ENCODE results near the gene ZFYVE28. TPM values are rescaled to one million over a fixed set of nuclear protein-coding genes. Genes with fewer than 3 reads are reported as not detected.

ZFYVE28 gene
- total and polyA plus RNA-seq, 10 of the 15 experiments (the other 5 are each of a cell fraction or from before 2014, with no cell fraction given): 0.06 to 1.9 (median 0.22) TPM; not detected in 1

DNA sequence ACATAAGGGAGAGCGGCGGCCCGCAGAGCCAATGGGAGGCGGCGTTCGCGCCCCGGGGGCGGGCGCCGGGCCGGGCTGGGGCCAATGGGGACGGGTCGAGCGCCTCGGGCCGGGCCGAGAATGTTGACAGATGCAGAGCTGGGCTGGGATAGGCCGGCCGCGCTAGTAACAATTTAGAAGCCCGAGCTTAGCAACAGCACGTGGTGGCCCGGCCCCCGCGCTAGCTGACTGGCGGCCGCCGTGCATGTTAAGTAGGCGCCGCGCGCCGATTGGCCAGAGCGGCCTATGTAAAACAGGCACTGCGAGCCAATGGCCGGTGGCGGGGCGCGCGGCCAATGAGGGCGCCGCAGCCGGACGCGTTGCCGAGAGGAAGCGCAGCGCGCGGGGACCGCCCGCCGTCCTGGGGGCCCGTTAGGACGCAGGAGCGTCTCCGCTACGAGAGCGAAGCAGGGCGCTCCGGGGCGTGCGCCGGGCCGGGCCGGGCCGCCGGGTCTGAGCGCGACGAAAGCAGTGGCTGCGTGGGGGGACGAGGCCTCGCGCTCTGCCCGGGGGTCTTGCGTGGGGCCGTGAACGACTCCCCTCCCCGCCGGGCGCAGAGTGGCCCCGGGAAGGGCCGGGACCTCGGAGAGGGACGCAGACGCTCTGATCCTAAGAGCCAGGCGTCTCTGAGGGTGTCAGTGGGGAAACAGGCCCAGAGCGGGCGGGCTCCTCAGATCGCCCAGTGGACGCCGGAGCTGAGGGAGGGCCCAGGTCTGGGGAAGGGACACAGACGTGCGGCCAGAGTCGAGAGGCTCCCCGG is 156.1 kb downstream of the ZFYVE28 start (continued):
- TF ChIP-seq, protein P1, sequence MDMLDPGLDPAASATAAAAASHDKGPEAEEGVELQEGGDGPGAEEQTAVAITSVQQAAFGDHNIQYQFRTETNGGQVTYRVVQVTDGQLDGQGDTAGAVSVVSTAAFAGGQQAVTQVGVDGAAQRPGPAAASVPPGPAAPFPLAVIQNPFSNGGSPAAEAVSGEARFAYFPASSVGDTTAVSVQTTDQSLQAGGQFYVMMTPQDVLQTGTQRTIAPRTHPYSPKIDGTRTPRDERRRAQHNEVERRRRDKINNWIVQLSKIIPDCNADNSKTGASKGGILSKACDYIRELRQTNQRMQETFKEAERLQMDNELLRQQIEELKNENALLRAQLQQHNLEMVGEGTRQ (IDR thresholded peaks at IDR 0.05; ENCODE audit: borderline replicate concordance, low read depth, low read length): peak; percentile 56
- TF ChIP-seq TARDBP (IDR thresholded peaks at IDR 0.05; ENCODE audit: borderline replicate concordance) (no peak), SIN3A (IDR thresholded peaks at IDR 0.05; ENCODE audit: low read depth, low read length) (peak; percentile 23; the same call in 1 of the 2 replicates), ZBED1 (IDR thresholded peaks at IDR 0.05; ENCODE audit: borderline replicate concordance) (no peak), NBN (IDR thresholded peaks at IDR 0.05) (no peak), TCF3 (IDR thresholded peaks at IDR 0.05; ENCODE audit: borderline replicate concordance, insufficient read depth, low read depth, low read length) (no peak), POLR2A (IDR thresholded peaks at IDR 0.05; ENCODE audit: low read depth, low read length) (peak; percentile 96), ZNF384 (IDR thresholded peaks at IDR 0.05; ENCODE audit: borderline replicate concordance, low read depth, low read length) (no peak), MTA3 (IDR thresholded peaks at IDR 0.05; ENCODE audit: borderline replicate concordance, low read length) (no peak), BMI1 (IDR thresholded peaks at IDR 0.05; ENCODE audit: borderline replicate concordance) (no peak), YY1 (IDR thresholded peaks at IDR 0.05; ENCODE audit: low read depth, low read length) (peak; percentile 59; the same call in 1 of the 2 replicates), SIX5 (IDR thresholded peaks at IDR 0.05; ENCODE audit: low read depth, low read length, severe bottlenecking) (no peak)
- TF ChIP-seq, protein P2, sequence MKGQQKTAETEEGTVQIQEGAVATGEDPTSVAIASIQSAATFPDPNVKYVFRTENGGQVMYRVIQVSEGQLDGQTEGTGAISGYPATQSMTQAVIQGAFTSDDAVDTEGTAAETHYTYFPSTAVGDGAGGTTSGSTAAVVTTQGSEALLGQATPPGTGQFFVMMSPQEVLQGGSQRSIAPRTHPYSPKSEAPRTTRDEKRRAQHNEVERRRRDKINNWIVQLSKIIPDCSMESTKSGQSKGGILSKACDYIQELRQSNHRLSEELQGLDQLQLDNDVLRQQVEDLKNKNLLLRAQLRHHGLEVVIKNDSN (IDR thresholded peaks at IDR 0.05; ENCODE audit: borderline replicate concordance, extremely low read length, insufficient read depth, low read depth, low read length): peak; percentile 46
- TF ChIP-seq, protein P3, sequence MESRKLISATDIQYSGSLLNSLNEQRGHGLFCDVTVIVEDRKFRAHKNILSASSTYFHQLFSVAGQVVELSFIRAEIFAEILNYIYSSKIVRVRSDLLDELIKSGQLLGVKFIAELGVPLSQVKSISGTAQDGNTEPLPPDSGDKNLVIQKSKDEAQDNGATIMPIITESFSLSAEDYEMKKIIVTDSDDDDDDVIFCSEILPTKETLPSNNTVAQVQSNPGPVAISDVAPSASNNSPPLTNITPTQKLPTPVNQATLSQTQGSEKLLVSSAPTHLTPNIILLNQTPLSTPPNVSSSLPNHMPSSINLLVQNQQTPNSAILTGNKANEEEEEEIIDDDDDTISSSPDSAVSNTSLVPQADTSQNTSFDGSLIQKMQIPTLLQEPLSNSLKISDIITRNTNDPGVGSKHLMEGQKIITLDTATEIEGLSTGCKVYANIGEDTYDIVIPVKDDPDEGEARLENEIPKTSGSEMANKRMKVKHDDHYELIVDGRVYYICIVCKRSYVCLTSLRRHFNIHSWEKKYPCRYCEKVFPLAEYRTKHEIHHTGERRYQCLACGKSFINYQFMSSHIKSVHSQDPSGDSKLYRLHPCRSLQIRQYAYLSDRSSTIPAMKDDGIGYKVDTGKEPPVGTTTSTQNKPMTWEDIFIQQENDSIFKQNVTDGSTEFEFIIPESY (IDR thresholded peaks at IDR 0.05): no peak
- TF ChIP-seq, protein P4, sequence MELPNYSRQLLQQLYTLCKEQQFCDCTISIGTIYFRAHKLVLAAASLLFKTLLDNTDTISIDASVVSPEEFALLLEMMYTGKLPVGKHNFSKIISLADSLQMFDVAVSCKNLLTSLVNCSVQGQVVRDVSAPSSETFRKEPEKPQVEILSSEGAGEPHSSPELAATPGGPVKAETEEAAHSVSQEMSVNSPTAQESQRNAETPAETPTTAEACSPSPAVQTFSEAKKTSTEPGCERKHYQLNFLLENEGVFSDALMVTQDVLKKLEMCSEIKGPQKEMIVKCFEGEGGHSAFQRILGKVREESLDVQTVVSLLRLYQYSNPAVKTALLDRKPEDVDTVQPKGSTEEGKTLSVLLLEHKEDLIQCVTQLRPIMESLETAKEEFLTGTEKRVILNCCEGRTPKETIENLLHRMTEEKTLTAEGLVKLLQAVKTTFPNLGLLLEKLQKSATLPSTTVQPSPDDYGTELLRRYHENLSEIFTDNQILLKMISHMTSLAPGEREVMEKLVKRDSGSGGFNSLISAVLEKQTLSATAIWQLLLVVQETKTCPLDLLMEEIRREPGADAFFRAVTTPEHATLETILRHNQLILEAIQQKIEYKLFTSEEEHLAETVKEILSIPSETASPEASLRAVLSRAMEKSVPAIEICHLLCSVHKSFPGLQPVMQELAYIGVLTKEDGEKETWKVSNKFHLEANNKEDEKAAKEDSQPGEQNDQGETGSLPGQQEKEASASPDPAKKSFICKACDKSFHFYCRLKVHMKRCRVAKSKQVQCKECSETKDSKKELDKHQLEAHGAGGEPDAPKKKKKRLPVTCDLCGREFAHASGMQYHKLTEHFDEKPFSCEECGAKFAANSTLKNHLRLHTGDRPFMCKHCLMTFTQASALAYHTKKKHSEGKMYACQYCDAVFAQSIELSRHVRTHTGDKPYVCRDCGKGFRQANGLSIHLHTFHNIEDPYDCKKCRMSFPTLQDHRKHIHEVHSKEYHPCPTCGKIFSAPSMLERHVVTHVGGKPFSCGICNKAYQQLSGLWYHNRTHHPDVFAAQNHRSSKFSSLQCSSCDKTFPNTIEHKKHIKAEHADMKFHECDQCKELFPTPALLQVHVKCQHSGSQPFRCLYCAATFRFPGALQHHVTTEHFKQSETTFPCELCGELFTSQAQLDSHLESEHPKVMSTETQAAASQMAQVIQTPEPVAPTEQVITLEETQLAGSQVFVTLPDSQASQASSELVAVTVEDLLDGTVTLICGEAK (IDR thresholded peaks at IDR 0.05; ENCODE audit: borderline replicate concordance): no peak
- TF ChIP-seq, protein P5, sequence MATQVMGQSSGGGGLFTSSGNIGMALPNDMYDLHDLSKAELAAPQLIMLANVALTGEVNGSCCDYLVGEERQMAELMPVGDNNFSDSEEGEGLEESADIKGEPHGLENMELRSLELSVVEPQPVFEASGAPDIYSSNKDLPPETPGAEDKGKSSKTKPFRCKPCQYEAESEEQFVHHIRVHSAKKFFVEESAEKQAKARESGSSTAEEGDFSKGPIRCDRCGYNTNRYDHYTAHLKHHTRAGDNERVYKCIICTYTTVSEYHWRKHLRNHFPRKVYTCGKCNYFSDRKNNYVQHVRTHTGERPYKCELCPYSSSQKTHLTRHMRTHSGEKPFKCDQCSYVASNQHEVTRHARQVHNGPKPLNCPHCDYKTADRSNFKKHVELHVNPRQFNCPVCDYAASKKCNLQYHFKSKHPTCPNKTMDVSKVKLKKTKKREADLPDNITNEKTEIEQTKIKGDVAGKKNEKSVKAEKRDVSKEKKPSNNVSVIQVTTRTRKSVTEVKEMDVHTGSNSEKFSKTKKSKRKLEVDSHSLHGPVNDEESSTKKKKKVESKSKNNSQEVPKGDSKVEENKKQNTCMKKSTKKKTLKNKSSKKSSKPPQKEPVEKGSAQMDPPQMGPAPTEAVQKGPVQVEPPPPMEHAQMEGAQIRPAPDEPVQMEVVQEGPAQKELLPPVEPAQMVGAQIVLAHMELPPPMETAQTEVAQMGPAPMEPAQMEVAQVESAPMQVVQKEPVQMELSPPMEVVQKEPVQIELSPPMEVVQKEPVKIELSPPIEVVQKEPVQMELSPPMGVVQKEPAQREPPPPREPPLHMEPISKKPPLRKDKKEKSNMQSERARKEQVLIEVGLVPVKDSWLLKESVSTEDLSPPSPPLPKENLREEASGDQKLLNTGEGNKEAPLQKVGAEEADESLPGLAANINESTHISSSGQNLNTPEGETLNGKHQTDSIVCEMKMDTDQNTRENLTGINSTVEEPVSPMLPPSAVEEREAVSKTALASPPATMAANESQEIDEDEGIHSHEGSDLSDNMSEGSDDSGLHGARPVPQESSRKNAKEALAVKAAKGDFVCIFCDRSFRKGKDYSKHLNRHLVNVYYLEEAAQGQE (IDR thresholded peaks at IDR 0.05; ENCODE audit: low read depth, low read length): no peak
- TF ChIP-seq, protein P6, sequence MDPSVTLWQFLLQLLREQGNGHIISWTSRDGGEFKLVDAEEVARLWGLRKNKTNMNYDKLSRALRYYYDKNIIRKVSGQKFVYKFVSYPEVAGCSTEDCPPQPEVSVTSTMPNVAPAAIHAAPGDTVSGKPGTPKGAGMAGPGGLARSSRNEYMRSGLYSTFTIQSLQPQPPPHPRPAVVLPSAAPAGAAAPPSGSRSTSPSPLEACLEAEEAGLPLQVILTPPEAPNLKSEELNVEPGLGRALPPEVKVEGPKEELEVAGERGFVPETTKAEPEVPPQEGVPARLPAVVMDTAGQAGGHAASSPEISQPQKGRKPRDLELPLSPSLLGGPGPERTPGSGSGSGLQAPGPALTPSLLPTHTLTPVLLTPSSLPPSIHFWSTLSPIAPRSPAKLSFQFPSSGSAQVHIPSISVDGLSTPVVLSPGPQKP (IDR thresholded peaks at IDR 0.05; ENCODE audit: low read depth, low read length): no peak

All from GM12878 (cell line).